ENCODE data around the gene HIF1A.
A peak's percentile ranks its signal among the peaks of the same experiment; 100 is the strongest.
"Not testable (repeated sequence)": the region's sequence is repeated elsewhere in the genome, so short reads cannot be mapped to it uniquely, and the experiment has no call there.

Gene HIF1A

GRCh38 chr14:61742371-61742770 lies 47.1 kb downstream of the HIF1A start:
- in situ Hi-C loops (cut with MboI; ENCODE audit: low pct_unique_long_range_greater_than_20kb, low sequenced_read_pairs, unreplicated experiment) = no loop called here
- no peak for TF ChIP-seq CTCF (IDR thresholded peaks at IDR 0.05; ENCODE audit: extremely low read depth, insufficient read depth, missing control alignments)
- DNase-seq (ENCODE audit: low spot score) = no peak

GRCh38 chr14:61744238-61744637 lies 48.9 kb downstream of the HIF1A start:
- no peak for TF ChIP-seq CTCF (IDR thresholded peaks at IDR 0.05; ENCODE audit: extremely low read depth, insufficient read depth, missing control alignments)
- in situ Hi-C loops (cut with MboI; ENCODE audit: low pct_unique_long_range_greater_than_20kb, low sequenced_read_pairs, unreplicated experiment) = no loop called here
- DNase-seq (ENCODE audit: low spot score) = no peak

GRCh38 chr14:61746346-61746745 lies 51.0 kb downstream of the HIF1A start:
- in situ Hi-C loops (cut with MboI; ENCODE audit: low pct_unique_long_range_greater_than_20kb, low sequenced_read_pairs, unreplicated experiment); DNase-seq (ENCODE audit: low spot score): not testable (repeated sequence)

GRCh38 chr14:61746881-61747280 lies 51.6 kb downstream of the HIF1A start:
- DNase-seq (ENCODE audit: low spot score) = peak; percentile 36
- TF ChIP-seq CTCF (IDR thresholded peaks at IDR 0.05; ENCODE audit: extremely low read depth, insufficient read depth, missing control alignments) = no peak
- in situ Hi-C loops (cut with MboI; ENCODE audit: low pct_unique_long_range_greater_than_20kb, low sequenced_read_pairs, unreplicated experiment) = no loop called here

GRCh38 chr14:61747342-61747741 lies 52.0 kb downstream of the HIF1A start:
- no peak for TF ChIP-seq CTCF (IDR thresholded peaks at IDR 0.05; ENCODE audit: extremely low read depth, insufficient read depth, missing control alignments)
- in situ Hi-C loops (cut with MboI; ENCODE audit: low pct_unique_long_range_greater_than_20kb, low sequenced_read_pairs, unreplicated experiment) = no loop called here

GRCh38 chr14:61749264-61749663 lies 54.0 kb downstream of the HIF1A start:
- TF ChIP-seq CTCF (IDR thresholded peaks at IDR 0.05; ENCODE audit: extremely low read depth, insufficient read depth, missing control alignments) = no peak
- in situ Hi-C loops (cut with MboI; ENCODE audit: low pct_unique_long_range_greater_than_20kb, low sequenced_read_pairs, unreplicated experiment) = no loop called here
- DNase-seq (ENCODE audit: low spot score) = no peak

More at GRCh38 chr14:61747342-61747741, 52.0 kb downstream of the HIF1A start:
- DNase-seq (ENCODE audit: low spot score) = no peak

- TF ChIP-seq CTCF (IDR thresholded peaks at IDR 0.05; ENCODE audit: extremely low read depth, insufficient read depth, missing control alignments) = no peak
- DNase-seq (ENCODE audit: low spot score) = no peak
- in situ Hi-C loops (cut with MboI; ENCODE audit: low pct_unique_long_range_greater_than_20kb, low sequenced_read_pairs, unreplicated experiment) = no loop called here
Measured at GRCh38 chr14:61749867-61750266, 54.6 kb downstream of the HIF1A start.
